PC-9 (cell line): ENCODE measurements around the gene TXNDC16.

Experiments
- EZH2 ChIP-seq: fragments of 200-600 bp; sonication (generic); IDR thresholded peaks from 2 replicates; pipeline ENCODE4 v1.8.0; 2017; ENCODE audit warnings: antibody characterized with exemption, low read depth
- TF ChIP-seq, protein P1 (sequence below): fragments of 200-600 bp; sonication (generic); conservative IDR thresholded peaks from 2 replicates; pipeline ENCODE4 v1.6.1; 2017; ENCODE audit warnings: mixed run types, antibody characterized with exemption, mild to moderate bottlenecking, moderate library complexity

DNA sequence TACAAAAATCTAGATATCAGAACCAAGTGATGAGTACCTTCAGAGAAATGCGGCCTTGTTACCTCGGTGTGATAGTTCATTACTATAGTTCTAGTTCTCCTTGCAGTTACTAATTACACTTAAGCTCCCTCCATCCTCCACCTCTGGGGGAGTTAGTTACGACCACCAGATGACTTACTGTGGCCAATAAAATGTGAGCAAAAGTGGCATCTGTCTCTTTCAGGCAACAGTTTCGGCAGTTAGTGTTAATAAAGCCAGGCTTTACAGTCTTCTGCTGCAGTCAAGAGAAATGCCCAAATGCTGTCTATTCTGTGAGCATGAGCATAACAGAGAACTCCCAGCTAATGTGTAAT is 6.0 kb downstream of the TXNDC16 start:
- TF ChIP-seq EZH2 = no peak
- TF ChIP-seq, protein P1, sequence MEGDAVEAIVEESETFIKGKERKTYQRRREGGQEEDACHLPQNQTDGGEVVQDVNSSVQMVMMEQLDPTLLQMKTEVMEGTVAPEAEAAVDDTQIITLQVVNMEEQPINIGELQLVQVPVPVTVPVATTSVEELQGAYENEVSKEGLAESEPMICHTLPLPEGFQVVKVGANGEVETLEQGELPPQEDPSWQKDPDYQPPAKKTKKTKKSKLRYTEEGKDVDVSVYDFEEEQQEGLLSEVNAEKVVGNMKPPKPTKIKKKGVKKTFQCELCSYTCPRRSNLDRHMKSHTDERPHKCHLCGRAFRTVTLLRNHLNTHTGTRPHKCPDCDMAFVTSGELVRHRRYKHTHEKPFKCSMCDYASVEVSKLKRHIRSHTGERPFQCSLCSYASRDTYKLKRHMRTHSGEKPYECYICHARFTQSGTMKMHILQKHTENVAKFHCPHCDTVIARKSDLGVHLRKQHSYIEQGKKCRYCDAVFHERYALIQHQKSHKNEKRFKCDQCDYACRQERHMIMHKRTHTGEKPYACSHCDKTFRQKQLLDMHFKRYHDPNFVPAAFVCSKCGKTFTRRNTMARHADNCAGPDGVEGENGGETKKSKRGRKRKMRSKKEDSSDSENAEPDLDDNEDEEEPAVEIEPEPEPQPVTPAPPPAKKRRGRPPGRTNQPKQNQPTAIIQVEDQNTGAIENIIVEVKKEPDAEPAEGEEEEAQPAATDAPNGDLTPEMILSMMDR = no peak
